K562 (cell line): ENCODE data around the gene SNX25.
A peak's percentile ranks its signal among the peaks of the same experiment; 100 is the strongest.

Experiments
- FOXA1 ChIP-seq: fragments of 450-650 bp; IDR thresholded peaks from 2 replicates; pipeline ENCODE4 v1.6.1; 2016; ENCODE audit warnings: mild to moderate bottlenecking, borderline replicate concordance
- TF ChIP-seq, protein P1 (sequence below), 3 experiments: IDR thresholded peaks in 2 of 3; conservative IDR thresholded peaks in 1 of 3; 2 replicates each; pipeline ENCODE4 v1.5.1; 2011 to 2012; ENCODE audit warnings: low read length in 3 of 3, mild to moderate bottlenecking in 3 of 3, control low read depth in 2 of 3, improper control_type of control experiment in 1 of 3, inconsistent platforms in 1 of 3, low read depth in 1 of 3, mixed read lengths in 1 of 3, moderate library complexity in 1 of 3; ENCODE audit not compliant: insufficient read depth in 2 of 3
- TF ChIP-seq, protein P2 (sequence below): sonication (generic); formaldehyde crosslinking; IDR thresholded peaks from 2 replicates; pipeline ENCODE4 v1.8.0; 2022; ENCODE audit warnings: mild to moderate bottlenecking, missing genetic modification reagents

DNA sequence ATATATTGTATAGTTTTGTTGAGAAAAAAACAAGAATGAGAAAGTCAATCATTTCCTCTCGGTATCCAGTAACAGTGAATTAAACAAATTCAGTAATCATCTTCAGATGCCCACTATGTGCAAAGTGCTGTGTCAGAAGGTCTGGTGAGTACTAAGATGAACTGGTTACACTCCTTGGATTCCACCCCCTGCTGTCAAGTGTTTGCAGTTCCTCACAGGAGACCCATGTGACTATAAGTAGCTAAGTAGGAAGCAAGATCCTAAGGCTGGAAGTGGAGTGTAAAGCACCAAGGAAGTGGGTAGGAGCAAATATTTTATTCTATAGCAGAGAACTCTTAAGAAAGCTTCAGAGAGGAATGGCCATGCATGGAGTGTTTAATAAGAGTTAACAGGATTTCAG, 73.6 kb downstream of the SNX25 start:
- TF ChIP-seq FOXA1: no peak
- TF ChIP-seq, protein P1, sequence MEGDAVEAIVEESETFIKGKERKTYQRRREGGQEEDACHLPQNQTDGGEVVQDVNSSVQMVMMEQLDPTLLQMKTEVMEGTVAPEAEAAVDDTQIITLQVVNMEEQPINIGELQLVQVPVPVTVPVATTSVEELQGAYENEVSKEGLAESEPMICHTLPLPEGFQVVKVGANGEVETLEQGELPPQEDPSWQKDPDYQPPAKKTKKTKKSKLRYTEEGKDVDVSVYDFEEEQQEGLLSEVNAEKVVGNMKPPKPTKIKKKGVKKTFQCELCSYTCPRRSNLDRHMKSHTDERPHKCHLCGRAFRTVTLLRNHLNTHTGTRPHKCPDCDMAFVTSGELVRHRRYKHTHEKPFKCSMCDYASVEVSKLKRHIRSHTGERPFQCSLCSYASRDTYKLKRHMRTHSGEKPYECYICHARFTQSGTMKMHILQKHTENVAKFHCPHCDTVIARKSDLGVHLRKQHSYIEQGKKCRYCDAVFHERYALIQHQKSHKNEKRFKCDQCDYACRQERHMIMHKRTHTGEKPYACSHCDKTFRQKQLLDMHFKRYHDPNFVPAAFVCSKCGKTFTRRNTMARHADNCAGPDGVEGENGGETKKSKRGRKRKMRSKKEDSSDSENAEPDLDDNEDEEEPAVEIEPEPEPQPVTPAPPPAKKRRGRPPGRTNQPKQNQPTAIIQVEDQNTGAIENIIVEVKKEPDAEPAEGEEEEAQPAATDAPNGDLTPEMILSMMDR (IDR thresholded peaks at IDR 0.05 in 2 of 3, conservative IDR thresholded peaks at IDR 0.05 in 1 of 3; ENCODE audit: insufficient read depth in 2 of 3, low read depth in 1 of 3, low read length in 3 of 3): peak in 1 of 3 experiments; percentile 16; a peak in 2 of 6 replicates
- TF ChIP-seq, protein P2, sequence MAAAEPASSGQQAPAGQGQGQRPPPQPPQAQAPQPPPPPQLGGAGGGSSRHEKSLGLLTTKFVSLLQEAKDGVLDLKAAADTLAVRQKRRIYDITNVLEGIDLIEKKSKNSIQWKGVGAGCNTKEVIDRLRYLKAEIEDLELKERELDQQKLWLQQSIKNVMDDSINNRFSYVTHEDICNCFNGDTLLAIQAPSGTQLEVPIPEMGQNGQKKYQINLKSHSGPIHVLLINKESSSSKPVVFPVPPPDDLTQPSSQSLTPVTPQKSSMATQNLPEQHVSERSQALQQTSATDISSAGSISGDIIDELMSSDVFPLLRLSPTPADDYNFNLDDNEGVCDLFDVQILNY (CRISPR knock-in tag): no peak
